ENCODE measurements around the gene RPS6KL1. TPM values are rescaled to one million over a fixed set of nuclear protein-coding genes. Genes with fewer than 3 reads are reported as not detected.

RPS6KL1 gene, protein sequence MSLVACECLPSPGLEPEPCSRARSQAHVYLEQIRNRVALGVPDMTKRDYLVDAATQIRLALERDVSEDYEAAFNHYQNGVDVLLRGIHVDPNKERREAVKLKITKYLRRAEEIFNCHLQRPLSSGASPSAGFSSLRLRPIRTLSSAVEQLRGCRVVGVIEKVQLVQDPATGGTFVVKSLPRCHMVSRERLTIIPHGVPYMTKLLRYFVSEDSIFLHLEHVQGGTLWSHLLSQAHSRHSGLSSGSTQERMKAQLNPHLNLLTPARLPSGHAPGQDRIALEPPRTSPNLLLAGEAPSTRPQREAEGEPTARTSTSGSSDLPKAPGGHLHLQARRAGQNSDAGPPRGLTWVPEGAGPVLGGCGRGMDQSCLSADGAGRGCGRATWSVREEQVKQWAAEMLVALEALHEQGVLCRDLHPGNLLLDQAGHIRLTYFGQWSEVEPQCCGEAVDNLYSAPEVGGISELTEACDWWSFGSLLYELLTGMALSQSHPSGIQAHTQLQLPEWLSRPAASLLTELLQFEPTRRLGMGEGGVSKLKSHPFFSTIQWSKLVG
- 5.4 and 11.3 TPM in 2 replicates for total RNA-seq (2014; rRNA removed; shearing (Covaris generic); ENCODE audit: low replicate concordance)

DNA sequence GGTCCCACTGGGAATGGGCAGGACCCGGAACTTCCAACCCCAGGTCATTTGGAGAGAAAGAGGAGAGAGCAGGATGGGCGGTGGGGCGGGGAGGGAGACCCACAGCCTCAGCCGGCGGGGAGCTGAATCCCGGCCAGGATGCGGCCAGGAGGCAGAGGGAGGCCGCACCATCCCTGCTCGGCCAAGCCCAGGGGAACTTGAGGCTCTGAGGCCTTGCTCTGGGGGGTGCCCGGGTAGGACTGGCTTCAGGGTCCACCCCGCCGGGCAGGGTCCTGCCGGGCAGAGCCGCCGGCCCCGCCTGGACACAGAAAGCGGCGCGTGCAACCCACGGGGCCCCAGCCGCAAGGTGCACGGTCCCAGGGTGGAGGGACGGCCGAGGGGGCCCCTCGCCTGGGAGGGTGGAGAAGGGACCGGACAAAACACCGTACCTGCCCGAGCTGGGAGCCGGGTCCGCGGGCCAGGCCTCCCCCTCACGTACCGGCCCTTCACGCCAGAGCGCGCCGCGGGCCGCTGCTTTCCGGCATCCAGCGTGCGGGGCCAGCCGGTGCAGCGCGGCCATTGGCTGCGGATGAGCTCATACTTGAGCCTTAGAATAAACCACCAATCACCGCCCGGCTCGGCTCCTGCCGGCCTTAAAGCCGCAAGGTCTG lies at the start of gene RPS6KL1:
Gene RPS6KL1 (minus strand): TSS at position 509 of the 650 bp plus-strand sequence. CDS start 1,719 bp downstream, outside the sequence.
- Histone ChIP-seq H3K36me3 (no peaks in the 10 kb centered on the region), H3K9me3 (no peaks in the 10 kb centered on the region), H3K27me3 (no peaks in the 10 kb centered on the region), H3K4me3 (peak within 1 kb of the TSS; percentile 59)
- DNase-seq: peak; percentile 72

DNA sequence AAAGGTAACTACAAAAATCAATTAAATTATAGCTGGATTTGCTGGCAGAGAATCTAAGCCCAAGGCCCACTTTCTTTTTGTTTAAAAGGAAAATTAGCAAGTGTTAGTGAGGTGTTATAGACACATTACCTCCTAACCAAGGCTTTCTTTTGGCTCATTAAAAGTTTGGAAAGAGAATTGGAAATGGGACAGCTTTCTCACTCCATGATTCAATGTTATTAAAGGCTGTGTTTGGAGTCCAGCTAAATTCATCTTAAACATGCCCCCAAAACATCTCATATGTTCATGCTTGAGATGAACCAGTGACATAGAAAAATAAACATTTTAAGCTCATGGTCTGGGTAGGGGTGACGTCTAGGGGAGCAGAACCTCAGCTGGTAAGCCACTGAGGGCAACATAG lies 45.8 kb upstream of the RPS6KL1 start:
- no peaks in the 10 kb centered on the region for H3K27me3 ChIP-seq
- no peaks in the 10 kb centered on the region for H3K9me3 ChIP-seq
- no peak for DNase-seq
- H3K36me3 ChIP-seq: no peaks in the 10 kb centered on the region
- H3K4me3 ChIP-seq: no peak overlapping the region

DNA sequence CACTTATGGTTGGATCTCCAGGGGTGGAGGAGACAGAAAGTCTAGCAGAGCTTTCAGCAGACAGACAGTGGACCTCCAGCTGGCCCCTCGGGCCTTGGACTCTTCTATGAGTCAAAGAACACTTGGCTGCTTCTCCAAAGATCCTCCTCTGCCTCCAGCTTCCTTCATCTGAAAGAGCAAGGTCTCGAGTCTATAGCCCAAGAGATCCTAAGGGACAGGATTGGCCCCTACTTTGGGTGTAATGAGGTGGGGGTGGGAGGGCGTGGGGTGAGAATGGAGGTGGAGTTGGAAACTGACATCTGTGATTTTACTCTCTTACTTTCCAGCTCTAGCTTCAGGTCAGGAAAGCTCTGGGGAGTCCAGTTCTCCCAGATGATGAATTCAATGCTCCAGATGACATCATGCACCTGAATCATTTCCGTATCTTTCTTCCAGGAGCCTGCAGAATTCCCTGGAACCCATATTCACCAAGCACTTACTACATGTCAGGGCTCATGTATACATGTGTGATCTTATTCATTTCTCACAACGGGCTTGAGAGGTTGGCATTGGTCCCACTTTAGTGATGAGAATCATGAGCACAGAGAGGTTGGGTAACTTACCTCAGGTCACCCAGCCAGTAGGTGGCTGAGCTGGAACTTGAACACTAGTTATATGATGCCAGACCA lies 42.6 kb upstream of the RPS6KL1 start:
- no peak overlapping the region for H3K4me3 ChIP-seq
- no peaks in the 10 kb centered on the region for H3K27me3 ChIP-seq
- H3K9me3 ChIP-seq: no peaks in the 10 kb centered on the region
- peak; percentile 26 for DNase-seq
- no peaks in the 10 kb centered on the region for H3K36me3 ChIP-seq

DNA sequence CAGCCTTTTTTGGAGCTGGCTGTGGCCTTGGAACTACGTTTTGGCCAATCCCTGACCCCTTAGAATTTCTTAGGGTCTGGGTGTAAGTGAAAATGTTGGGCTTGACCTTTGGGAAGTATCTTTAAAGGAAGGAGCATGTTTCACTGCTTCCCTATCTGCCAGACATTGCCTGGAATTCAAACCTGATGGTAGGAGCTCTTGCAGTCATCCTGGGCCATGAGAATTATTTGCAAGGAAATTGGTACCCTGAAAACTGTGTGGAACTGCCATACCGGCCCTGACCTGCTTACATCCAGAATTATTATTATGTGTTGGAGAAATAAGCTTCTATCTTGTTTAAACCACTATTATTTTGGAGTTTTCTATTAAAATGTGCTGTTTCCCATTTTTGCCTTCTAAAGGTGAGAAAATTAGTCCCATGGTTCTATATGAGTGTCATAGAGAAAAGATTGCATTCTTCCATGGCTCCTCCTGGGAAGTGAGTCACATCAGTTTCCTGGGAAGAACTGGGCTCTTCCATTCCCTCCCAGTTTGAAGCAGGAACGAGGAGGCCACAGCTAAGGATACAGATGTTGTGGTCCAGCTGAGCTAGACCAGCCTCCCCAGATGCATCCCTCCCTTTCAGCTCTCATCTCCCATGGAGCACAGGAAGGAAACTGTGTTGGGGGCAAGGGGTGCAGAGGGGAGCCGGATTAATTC lies 41.9 kb upstream of the RPS6KL1 start:
- Histone ChIP-seq H3K27me3 (no peaks in the 10 kb centered on the region), H3K4me3 (no peak overlapping the region), H3K9me3 (no peaks in the 10 kb centered on the region), H3K36me3 (no peaks in the 10 kb centered on the region)
- DNase-seq: peak; percentile 76

DNA sequence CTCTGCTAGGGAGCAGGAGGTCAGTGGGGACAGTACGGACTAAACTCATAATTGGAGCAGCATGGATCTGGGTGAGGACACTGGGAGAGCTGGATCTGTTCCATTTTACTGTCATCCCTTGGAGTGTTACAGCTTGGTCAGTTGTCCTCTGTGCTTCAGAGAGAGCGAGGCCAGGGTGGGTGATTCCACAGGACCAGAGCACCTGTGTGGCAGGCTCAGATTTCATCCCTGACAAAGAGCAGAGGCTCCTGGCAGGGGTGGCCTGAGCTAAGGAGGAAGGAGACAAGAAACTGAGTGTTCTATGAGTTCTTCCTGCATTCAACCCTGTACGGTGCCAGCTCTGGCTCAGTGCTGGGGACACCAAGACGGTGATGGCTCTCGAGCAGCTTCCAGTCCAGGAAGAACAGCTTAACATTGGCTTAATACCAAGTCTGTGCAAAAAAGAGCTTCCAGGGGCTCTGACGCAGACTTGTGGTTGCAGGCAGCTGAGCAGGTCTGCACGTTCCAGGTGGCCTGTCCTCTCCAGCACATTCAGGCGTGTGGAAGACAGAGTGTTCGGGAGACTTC lies 40.7 kb upstream of the RPS6KL1 start:
- Histone ChIP-seq H3K9me3 (no peaks in the 10 kb centered on the region), H3K27me3 (no peaks in the 10 kb centered on the region), H3K36me3 (no peaks in the 10 kb centered on the region), H3K4me3 (no peak overlapping the region)
- DNase-seq: no peak

DNA sequence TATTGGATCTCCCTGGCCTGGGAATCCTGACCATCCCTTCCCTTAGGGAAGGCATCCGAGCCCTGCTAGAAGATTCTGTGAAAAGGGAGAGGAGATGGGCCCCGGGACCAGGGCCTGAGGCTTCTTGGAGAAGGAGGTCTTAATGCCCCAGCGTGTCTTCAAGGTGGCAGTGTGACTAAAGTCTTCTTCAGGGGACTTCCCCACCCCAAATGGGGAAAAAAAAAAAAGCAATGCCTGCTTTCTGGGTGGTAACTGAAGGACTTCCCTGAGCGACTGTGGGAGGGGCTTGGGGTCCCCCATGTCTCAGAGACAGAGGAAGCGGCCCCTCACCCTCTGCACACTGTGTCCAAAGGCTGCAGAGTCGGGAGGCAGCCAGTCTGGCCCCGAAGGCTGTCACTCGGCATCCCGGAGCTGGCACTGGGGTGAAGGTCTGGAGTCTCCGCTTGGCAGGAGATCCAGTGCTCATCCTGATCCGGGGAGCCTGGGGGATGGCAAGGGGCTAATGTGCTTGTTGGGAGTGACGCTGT lies 40.2 kb upstream of the RPS6KL1 start:
- Histone ChIP-seq H3K36me3 (no peaks in the 10 kb centered on the region), H3K4me3 (no peak overlapping the region), H3K27me3 (no peaks in the 10 kb centered on the region), H3K9me3 (no peaks in the 10 kb centered on the region)
- no peak for DNase-seq

DNA sequence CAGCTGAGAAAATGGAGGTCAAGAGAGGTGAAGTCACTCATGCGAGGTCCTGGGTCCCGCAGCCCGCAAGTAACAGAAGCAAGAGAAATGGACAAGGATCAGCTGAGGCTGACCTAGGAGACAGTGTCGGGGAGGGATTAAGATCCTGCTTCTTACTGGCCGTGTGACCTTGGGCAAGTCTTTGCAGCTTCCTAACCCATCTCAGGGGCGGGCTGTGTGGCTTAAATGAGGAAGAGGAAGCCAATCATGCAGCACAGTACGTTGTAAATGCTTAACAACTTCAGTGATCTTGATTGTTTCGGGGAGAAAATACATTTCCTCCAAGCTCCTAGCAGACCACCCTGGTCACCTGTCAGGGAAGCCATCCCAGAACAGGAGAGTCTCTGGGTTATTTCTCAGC lies 39.4 kb upstream of the RPS6KL1 start:
- DNase-seq: no peak
- no peaks in the 10 kb centered on the region for H3K27me3 ChIP-seq
- no peaks in the 10 kb centered on the region for H3K36me3 ChIP-seq
- no peak overlapping the region for H3K4me3 ChIP-seq
- no peaks in the 10 kb centered on the region for H3K9me3 ChIP-seq

DNA sequence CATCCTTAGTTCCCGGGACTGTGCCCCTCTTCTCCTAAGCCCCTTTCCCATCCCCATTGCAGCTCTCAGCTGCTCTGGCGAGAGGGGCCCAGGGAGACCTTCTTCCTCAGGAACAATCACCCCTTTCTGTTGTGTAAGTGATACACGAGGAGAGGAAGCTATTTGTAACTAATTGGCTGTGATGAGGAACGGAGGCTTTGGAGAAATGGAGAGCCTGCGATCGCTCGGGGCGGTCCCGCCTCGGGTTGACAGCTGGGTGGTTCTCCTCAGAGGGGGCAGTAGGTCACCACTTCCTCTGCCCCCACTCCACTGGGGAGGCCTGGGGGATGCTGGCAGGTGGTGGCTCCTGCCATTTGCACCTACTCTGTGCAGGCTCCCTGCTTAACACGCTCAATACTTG lies 39.0 kb upstream of the RPS6KL1 start:
- no peaks in the 10 kb centered on the region for H3K36me3 ChIP-seq
- no peak overlapping the region for H3K4me3 ChIP-seq
- DNase-seq: no peak
- H3K27me3 ChIP-seq: no peaks in the 10 kb centered on the region
- no peaks in the 10 kb centered on the region for H3K9me3 ChIP-seq

DNA sequence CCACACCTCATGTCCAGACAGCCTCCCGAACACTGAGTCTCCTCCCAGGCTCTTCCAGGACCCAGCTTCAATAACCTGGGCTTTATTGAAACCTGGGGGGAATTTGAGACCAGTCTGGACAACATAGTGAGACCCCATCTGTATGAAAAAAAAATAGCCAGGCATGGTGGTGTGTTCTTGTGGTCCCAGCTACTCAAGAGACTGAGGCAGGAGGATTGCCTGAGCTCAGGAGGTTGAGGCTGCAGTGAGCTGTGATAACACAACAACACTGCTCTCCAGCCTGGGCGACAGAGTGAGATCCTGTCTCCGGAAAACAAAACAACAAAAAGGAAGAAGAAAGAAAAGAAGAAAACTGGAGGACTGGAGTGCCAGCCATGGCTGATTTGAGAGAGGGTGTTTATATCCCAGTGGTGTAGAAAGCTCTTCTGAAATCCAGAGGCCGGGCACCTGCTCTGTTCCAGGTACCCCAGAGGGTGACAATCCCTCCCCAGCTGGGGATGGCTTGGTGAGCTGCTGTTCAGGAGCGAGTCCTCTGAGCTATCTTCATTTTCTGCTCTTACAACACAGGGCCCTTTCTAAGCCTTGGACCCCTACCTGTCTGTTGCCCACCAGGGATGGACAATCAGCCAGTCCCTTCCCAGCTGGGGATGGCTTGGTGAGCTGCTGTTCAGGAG lies 38.3 kb upstream of the RPS6KL1 start:
- DNase-seq: no peak
- H3K27me3 ChIP-seq: no peaks in the 10 kb centered on the region
- H3K4me3 ChIP-seq: no peak overlapping the region
- no peaks in the 10 kb centered on the region for H3K9me3 ChIP-seq
- H3K36me3 ChIP-seq: no peaks in the 10 kb centered on the region

DNA sequence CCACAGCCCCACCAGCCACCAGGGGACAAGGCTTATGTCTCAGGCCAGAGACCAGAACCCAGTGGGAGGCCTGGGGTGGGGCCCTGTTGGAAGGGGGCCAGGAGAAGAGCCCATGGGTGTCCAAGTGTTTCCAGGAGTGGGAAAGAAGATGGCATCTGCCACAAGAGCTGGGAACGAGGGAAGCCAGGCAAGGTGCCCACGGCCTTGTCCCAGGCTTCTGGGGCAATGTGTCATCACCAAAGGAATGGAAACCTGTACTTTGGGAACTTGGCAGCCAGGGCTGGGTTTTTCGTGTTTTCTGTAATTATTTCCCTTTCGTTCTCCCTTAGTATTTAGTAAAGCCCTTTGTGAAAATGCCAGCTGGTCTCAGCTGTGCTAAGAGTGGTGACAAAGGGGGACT lies 37.7 kb upstream of the RPS6KL1 start:
- no peak for DNase-seq
- H3K36me3 ChIP-seq: no peaks in the 10 kb centered on the region
- H3K4me3 ChIP-seq: no peak overlapping the region
- H3K9me3 ChIP-seq: no peaks in the 10 kb centered on the region
- H3K27me3 ChIP-seq: no peaks in the 10 kb centered on the region

DNA sequence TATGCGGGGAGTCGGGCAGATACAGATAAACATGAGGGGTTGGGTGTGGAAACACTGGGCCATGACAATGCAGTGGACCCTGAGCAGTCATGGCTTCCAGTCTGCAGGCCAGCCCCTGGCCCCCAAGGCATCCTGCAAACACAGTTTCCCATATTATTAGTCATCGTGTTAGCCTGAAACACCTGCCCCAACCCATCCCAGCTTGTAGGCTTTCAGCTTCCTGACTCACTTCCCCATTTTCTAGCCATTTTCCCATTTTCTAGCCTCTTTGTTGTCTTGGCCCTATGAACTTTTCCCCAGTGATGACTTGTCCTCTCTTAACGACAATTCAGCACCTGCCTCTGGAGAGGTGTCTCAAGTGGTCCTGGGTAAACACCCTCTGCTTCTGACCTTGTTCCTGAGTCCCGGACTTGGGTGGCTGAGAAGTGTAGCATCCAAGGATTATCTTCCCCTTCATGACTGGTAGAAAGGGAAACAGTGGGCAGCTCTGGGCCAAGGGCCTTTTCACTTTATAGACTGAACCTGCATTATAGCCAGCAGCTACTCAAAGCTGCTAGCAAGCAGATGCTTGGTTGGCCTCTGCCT lies 36.6 kb upstream of the RPS6KL1 start:
- Histone ChIP-seq H3K36me3 (no peaks in the 10 kb centered on the region), H3K9me3 (no peaks in the 10 kb centered on the region), H3K27me3 (no peaks in the 10 kb centered on the region), H3K4me3 (no peak overlapping the region)
- no peak for DNase-seq

DNA sequence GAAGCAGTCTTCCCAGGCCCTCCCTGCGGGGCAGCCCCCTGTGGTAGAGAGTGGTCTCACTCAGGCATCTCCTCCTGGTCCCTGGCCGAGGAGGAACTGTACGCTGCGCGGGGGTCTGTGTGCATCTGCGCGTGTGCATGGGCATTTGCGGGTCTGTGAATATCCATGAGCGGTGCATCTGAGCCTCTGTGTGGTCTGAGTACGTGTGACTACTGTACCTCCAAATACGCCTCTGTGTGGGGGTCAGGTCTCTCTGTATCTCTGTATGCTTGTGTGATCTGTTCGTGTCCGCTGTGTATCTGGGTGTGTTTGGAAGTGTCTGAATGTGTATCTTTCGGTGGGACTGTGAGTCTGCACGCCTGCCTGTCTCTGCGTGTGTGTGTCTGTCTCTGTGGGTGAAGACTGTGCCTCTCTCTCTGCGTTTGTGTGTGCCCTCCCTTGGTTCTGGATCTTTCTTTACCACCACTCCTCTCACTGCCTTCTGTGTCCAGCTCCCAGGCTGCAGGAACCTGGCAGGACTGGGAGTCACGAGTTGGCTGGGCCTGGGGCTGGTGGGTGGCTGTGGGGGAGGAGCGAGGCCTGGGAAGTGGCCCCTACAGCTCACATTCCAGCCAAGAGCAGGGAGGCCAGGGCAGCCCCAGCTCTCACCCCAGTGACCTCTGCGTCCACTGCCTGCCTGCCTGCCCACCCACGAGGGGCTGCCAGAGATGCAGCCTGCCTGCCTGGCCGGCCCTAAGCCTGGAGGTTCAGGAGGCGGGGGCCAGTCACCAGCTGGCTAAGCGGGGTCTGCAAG lies 33.4 kb upstream of the RPS6KL1 start:
- DNase-seq: no peak
- Histone ChIP-seq H3K36me3 (no peaks in the 10 kb centered on the region), H3K27me3 (no peaks in the 10 kb centered on the region), H3K4me3 (no peak overlapping the region), H3K9me3 (no peaks in the 10 kb centered on the region)

DNA sequence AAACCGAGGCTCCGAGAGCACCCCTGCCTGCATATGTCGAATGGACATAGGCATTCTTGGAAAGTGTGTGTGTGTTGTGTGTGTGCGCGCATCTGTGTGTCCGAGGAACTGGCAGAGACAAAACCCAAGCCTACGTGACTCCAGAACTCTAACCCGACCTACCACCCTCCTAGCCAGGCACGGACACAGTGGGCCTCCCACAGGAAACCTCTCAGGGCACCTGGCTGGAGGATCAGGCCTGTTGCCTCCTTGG lies 32.9 kb upstream of the RPS6KL1 start:
- no peak overlapping the region; the same call in 1 of the 2 replicates for H3K4me3 ChIP-seq

DNA sequence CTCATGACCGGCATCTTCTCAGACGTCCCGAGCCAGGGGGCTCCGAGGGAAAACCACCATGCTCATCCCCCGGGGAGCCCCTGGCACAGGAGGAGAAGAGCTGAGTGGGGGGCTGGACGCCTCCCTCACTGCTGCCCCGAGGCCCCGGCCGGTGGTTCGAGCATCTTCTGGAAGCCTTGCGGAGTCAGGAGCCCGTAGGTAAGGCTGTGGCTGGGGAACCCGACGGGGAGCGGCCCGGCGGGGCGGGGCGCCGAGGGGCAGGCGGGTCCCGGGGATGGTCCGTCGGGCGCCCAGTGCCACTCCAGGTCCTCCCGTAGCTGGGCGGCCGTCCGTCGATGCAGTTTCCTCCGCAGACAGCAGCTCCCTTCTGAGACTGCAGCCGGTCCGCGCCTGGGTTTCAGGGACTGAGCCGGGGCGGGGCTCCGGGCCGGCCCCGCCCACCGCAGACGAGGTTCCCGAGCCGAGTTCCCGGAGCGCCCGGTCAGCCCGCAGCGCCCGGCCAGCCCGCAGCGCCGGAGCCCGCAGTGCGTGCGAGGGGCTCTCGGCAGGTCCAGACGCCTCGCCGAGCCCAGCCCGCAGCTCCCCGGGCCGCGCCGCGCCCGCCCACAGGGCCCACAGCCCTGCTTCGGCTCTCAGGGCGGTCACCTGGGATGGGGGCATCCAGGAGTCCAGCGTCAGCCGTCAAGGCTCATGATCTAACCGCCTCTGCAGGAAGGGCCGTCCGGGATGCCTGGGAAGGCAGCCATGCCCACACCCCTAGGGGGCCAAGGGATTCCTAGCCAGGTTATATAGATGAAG lies 32.4 kb upstream of the RPS6KL1 start, which contains the start of gene PGF:
Gene PGF (minus strand): TSS at position 369 of the 798 bp plus-strand sequence. CDS start 355 bp downstream, at position 14.
- Histone ChIP-seq H3K9me3 (no peaks in the 10 kb centered on the region), H3K4me3 (peak within 1 kb of the TSS; percentile 60), H3K36me3 (no peaks in the 10 kb centered on the region), H3K27me3 (no peaks in the 10 kb centered on the region)
- DNase-seq: peak; percentile 60

More for the DNA sequence above, 32.9 kb upstream of the RPS6KL1 start:
- Histone ChIP-seq H3K27me3 (no peaks in the 10 kb centered on the region), H3K36me3 (no peaks in the 10 kb centered on the region), H3K9me3 (no peaks in the 10 kb centered on the region)
- no peak for DNase-seq

All from MG63 (cell line).